OCI-LY1 (cell line): ENCODE results near the gene TEX28.
"Not testable (repeated sequence)": the region's sequence is repeated elsewhere in the genome, so short reads cannot be mapped to it uniquely, and the experiment has no call there.

Experiments
- EZH2 ChIP-seq: fragments of 200-600 bp; sonication (generic), shearing (Covaris generic); IDR thresholded peaks from 2 replicates; pipeline ENCODE4 v1.8.0; 2017; ENCODE audit warnings: borderline replicate concordance, mixed run types, mild to moderate bottlenecking, antibody characterized with exemption, low read length, moderate library complexity, mixed read lengths
- TF ChIP-seq, protein P1 (sequence below): fragments of 200-600 bp; sonication (generic), shearing (Covaris generic); IDR thresholded peaks from 2 replicates; pipeline ENCODE4 v1.5.1; 2017; ENCODE audit warnings: mild to moderate bottlenecking, antibody characterized with exemption, low read length, moderate library complexity, mixed read lengths

DNA sequence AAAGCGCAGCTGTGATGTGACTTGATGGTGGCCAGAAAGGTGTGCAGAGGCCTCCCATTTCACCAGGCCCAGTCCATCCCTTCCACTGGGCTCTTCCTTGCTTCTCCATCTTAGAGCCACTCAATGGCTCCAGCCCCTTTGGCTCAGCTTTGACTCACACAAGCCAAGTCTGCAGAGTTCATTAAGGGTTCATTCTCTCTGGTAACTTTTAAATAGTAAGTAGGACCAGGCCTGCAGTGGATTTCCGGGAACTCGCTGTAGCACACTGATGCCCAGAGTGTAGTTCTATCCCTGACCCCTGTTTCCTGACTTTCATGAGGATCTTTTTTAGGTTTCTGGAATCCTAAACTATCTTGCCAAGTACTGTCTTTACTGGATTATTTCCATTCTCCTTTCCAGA is 63.5 kb downstream of the TEX28 start:
- TF ChIP-seq, protein P1, sequence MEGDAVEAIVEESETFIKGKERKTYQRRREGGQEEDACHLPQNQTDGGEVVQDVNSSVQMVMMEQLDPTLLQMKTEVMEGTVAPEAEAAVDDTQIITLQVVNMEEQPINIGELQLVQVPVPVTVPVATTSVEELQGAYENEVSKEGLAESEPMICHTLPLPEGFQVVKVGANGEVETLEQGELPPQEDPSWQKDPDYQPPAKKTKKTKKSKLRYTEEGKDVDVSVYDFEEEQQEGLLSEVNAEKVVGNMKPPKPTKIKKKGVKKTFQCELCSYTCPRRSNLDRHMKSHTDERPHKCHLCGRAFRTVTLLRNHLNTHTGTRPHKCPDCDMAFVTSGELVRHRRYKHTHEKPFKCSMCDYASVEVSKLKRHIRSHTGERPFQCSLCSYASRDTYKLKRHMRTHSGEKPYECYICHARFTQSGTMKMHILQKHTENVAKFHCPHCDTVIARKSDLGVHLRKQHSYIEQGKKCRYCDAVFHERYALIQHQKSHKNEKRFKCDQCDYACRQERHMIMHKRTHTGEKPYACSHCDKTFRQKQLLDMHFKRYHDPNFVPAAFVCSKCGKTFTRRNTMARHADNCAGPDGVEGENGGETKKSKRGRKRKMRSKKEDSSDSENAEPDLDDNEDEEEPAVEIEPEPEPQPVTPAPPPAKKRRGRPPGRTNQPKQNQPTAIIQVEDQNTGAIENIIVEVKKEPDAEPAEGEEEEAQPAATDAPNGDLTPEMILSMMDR, result not testable (repeated sequence)
- TF ChIP-seq EZH2, result not testable (repeated sequence)
